HUES64 (cell line): ENCODE measurements around the gene DYNC2I2.
A peak's percentile ranks its signal among the peaks of the same experiment; 100 is the strongest.
"Not testable (repeated sequence)": the region's sequence is repeated elsewhere in the genome, so short reads cannot be mapped to it uniquely, and the experiment has no call there.

ENCODE experiments used
- H3K27ac ChIP-seq: 2 replicates; pipeline ENCODE4 v1.7.0; 2013; ENCODE audit warnings: low read depth, low read length, inconsistent platforms
- H3K27me3 ChIP-seq: 2 replicates; pipeline ENCODE4 v1.6.1; 2013; ENCODE audit warnings: mild to moderate bottlenecking, low read length; ENCODE audit not compliant: insufficient read depth
- H3K36me3 ChIP-seq: 2 replicates; pipeline ENCODE4 v1.6.1; 2013; ENCODE audit warnings: mild to moderate bottlenecking, low read length; ENCODE audit not compliant: insufficient read depth
- H3K4me1 ChIP-seq: 2 replicates; pipeline ENCODE4 v1.6.1; 2013; ENCODE audit warnings: mild to moderate bottlenecking, low read length, moderate library complexity; ENCODE audit not compliant: insufficient read depth
- H3K4me3 ChIP-seq: 2 replicates; pipeline ENCODE4 v1.5.1; 2013; ENCODE audit warnings: mild to moderate bottlenecking, low read length, moderate library complexity
- H3K9ac ChIP-seq: 2 replicates; pipeline ENCODE4 v1.6.1; 2013; ENCODE audit warnings: mild to moderate bottlenecking, low read depth, low read length
- H3K9me3 ChIP-seq: 2 replicates; pipeline ENCODE4 v1.6.1; 2013; ENCODE audit warnings: low read depth, low read length; ENCODE audit not compliant: insufficient read depth
- WGBS: fragments of 150-250, 120-280 bp; methylation state at CpG from one replicate; pipeline ENCODE4 v1.1.7; 2013; ENCODE audit warnings: missing lambda C conversion rate; 5-methylcytosine and 5-hydroxymethylcytosine counted together

DYNC2I2 gene

DNA sequence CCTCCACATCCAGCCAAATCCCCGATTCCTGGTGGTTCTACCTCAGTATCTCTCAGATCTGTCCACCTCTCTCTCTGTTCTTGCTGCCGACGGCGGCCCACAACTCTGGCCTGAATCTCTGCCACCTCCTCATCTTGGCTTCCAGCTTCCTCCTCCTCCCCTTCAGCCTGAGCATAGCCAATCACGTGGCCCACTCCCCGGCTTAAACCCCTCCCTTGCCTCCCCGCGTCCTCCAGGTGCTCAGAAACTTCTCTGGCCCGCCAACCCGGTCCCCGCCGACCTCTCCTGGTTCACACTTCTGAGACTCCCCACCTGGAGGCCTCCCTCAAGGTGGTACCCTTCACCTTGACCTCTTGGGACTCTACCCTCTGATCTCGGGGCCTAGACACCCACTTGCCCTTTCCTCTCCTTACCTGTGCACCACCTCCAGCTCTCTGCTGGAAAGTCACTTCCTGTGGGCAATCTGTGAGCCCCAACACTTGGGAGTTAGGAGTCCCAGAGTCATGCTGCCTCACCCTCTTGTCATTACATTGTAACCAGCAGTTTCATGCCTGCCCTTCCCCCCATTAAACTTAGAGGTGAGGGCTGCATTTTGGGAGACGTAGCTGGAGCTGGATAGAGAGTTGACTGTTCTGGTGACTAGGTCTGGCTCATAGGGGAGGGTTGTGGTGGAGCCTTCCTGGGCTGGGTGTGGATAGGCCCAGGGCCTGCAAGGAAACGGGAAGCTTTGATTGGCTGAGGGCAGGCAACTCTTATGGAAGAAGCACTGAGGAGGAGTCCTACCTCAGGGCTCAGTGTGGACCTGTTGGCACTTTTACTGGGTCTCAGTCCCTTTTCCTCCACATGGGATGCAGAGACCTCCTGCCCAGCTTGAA lies 27.9 kb upstream of the DYNC2I2 start:
- no peaks in the 10 kb centered on the region for H3K27me3 ChIP-seq

DNA sequence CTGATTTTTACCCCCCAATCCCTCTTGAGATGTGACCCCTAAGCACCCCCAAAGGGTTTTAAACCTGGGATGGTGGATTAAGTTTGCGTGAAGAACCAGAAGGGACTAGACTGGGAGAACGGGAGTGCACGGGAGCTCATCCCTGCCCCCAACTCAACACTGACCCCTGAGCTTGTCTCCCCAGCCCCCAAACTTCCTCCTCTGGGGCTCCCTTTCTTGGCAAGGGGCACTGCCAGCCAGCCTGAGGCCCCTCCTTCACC lies 27.3 kb upstream of the DYNC2I2 start:
- Histone ChIP-seq H3K27ac (peak overlapping the region; percentile 98), H3K4me3 (peak overlapping the region; percentile 96), H3K9ac (peak overlapping the region; percentile 98), H3K9me3 (no peaks in the 10 kb centered on the region), H3K4me1 (peaks cover 20% of the 10 kb centered on the region), H3K27me3 (no peaks in the 10 kb centered on the region), H3K36me3 (no peaks in the 10 kb centered on the region; the same call in 1 of the 2 replicates)
- WGBS, result 0% methylated on average over 2 of the region's 3 CpGs

More for the DNA sequence above, 27.9 kb upstream of the DYNC2I2 start:
- Histone ChIP-seq H3K36me3 (no peaks in the 10 kb centered on the region; the same call in 1 of the 2 replicates), H3K4me3 (peak overlapping the region; percentile 96), H3K27ac (peak overlapping the region; percentile 98), H3K9me3 (no peaks in the 10 kb centered on the region), H3K9ac (peak overlapping the region; percentile 98), H3K4me1 (peaks cover 20% of the 10 kb centered on the region)
- WGBS, result under 1% methylated on average over 15 of the region's 15 CpGs

DNA sequence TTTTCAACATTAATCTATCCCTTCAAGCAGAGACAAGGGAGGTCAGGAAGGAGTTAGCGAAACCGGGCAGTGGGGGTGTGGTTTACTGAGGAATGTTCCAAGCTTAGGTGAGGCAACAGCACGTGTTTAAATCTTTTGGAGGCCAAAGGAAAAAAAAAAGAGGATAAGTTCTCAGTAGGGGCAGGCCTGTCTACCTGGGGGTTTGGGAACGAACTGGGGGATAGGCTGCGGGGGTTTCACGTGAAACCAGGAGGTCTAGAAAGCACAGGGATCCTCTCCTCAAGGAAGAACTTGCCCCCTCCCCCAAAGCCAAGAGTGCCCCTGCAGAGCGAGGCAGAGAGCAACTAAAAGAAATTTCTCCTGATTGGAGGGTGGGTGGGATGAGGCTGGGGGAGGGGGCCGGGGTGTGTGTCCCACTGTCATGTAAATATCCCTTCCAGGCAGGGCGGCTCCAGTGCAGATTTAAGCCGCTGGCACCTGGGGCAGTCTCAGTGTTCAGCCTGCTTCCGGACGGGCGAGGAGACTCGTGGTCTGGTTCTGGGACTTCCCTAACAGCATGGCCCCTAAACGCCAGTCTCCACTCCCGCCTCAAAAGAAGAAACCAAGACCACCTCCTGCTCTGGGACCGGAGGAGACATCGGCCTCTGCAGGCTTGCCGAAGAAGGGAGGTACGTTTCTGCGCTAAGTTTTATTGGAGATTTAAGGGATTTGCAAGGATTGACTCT lies 26.9 kb upstream of the DYNC2I2 start:
- Histone ChIP-seq H3K9me3 (no peaks in the 10 kb centered on the region), H3K27me3 (no peaks in the 10 kb centered on the region), H3K4me1 (peaks cover 20% of the 10 kb centered on the region), H3K9ac (peak overlapping the region; percentile 98), H3K36me3 (no peaks in the 10 kb centered on the region; the same call in 1 of the 2 replicates), H3K4me3 (peak overlapping the region; percentile 96), H3K27ac (peak overlapping the region; percentile 98)
- 0% methylated on average over 21 of the region's 21 CpGs for WGBS

DNA sequence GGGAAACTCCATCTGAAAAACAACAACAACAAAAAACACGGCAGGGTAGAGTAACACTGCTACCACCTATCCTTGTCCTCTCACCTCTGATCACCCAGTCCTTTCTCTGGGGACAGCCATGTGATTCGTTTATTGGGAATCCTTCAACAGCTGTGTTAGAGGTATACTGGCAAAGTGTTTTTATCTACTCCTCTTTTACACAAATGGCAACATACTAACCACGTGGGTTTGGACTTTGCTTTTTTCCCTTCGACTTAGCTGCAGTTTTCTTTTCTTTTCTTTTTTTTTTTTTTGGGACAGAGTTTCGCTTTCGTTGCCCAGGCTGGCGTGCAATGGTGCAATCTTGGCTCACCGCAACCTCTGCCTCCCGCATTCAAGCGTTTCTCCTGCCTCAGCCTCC lies 21.1 kb upstream of the DYNC2I2 start:
- Histone ChIP-seq H3K4me3 (no peak overlapping the region), H3K9me3 (no peaks in the 10 kb centered on the region), H3K27ac (no peak overlapping the region), H3K9ac (no peak overlapping the region), H3K27me3 (no peaks in the 10 kb centered on the region), H3K4me1 (no peaks in the 10 kb centered on the region), H3K36me3 (no peaks in the 10 kb centered on the region)
- WGBS, result 90% methylated on average over 10 of the region's 10 CpGs

DNA sequence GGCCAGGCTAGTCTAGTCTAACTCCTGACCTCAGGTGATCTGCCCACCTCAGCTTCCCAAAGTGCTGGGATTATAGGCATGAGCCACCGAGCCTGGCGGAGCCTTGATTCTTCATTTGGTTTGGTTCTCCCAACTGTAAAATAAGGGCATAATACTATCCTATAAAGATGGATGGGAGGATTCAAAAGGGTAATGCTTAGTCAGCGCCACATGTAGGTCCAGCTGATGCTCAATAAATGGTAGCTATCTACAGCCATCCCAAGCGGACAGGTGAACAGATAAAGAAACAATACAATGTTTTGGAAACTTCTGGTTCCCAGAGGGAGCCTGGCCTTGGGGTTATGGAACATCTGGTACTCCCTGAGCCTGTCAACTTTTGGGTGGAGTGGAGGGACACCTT lies 18.7 kb upstream of the DYNC2I2 start:
- Histone ChIP-seq H3K4me3 (no peak overlapping the region), H3K9ac (no peak overlapping the region), H3K4me1 (no peaks in the 10 kb centered on the region), H3K27me3 (no peaks in the 10 kb centered on the region), H3K9me3 (no peaks in the 10 kb centered on the region), H3K36me3 (no peaks in the 10 kb centered on the region), H3K27ac (no peak overlapping the region)
- 99% methylated on average over 4 of the region's 4 CpGs for WGBS

DNA sequence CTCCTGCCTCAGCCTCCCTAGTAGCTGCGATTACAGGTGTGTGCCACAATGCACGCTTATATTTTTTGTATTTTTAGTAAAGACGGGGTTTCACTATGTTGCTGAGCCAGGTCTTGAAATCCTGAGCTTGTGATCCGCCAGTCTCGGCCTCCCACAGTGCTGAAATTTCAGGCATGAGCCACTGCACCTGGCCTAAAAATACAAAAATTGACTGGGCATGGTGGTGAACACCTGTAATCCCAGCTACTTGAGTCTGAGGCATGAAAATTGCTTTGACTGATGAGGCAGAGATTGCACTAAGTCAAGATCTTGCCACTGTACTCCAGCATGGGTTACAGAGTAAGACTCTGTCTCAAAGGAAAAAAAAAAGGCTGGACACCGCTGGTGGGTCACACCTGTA lies 13.1 kb upstream of the DYNC2I2 start:
- H3K27ac ChIP-seq, result no peak overlapping the region
- no peaks in the 10 kb centered on the region for H3K36me3 ChIP-seq
- 92% methylated on average over 6 of the region's 6 CpGs for WGBS
- H3K9me3 ChIP-seq, result no peaks in the 10 kb centered on the region
- H3K27me3 ChIP-seq, result no peaks in the 10 kb centered on the region
- H3K9ac ChIP-seq, result no peak overlapping the region
- no peaks in the 10 kb centered on the region for H3K4me1 ChIP-seq
- H3K4me3 ChIP-seq, result no peak overlapping the region

DNA sequence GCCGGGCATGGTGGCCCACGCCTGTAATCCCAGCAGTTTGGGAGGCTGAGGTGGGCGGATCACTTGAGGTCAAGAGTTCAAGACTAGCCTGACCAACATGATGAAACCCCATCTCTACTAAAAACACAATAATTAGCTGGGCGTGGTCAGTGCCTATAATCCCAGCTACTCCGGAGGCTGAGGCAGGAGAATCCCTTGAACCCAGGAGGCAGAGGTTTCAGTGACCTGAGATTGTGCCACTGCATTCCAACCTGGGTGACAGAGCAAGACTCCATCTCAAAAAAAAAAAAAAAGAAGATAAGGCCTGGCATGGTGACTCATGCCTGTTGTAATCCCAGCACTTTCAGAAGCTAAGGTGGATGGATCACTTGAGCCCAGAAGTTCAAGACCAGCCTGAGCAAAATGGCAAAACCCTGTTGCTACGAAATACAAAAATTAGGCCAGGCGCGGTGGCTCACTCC lies 9.9 kb upstream of the DYNC2I2 start:
- H3K4me3 ChIP-seq, H3K9me3 ChIP-seq, H3K27me3 ChIP-seq, H3K4me1 ChIP-seq, H3K36me3 ChIP-seq, H3K27ac ChIP-seq, H3K9ac ChIP-seq: not testable (repeated sequence)
- WGBS, result 92% methylated on average over 8 of the region's 8 CpGs

DNA sequence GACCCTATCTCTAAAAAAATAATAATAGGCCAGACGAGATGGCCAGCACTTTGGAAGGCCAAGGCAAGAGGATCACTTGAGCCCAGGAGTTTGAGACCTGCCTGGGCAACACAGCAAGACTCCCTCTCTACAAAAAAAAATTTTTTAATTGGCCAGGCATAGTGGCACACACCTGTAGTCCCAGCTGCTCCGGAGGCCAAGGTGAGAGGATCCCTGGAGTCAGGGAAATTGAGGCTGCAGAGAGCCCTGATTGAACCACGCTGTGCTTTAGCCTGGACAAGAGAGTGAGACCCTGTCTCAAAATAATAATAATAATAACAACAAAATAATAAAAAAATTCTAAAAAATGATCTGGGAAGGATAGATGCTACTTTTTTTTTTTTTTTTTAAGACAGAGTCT lies 1.1 kb upstream of the DYNC2I2 start:
- WGBS, result 93% methylated on average over 2 of the region's 3 CpGs
- no peak overlapping the region for H3K4me3 ChIP-seq
- no peaks in the 10 kb centered on the region for H3K9me3 ChIP-seq
- no peak overlapping the region for H3K27ac ChIP-seq
- no peak overlapping the region for H3K9ac ChIP-seq
- 0 out of 2 replicates have a peak, but pooled peaks cover 3% of the 10 kb centered on the region for H3K36me3 ChIP-seq
- no peaks in the 10 kb centered on the region for H3K4me1 ChIP-seq
- H3K27me3 ChIP-seq, result no peaks in the 10 kb centered on the region

DNA sequence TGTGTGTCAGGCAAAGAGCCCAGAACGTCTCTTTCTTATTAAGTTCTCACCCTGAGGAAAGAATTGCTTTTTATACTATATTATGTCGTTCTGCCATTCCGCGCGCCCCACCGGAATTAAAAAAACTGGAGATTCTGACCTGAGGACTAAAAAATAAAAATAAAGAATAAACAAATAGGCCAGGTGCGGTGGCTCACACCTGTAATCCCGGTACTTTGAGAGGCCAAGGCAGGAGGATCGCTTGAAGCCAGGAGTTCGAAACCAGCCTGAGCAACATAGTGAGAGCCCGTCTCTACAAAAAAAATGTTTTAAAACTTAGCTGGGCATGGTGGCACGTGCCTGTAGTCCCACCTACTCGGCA lies 677 bp upstream of the DYNC2I2 start:
- H3K9ac ChIP-seq, result peak overlapping the region; percentile 92
- WGBS, result 93% methylated on average over 12 of the region's 13 CpGs
- peak overlapping the region; percentile 53 for H3K4me3 ChIP-seq
- H3K36me3 ChIP-seq, result 0 out of 2 replicates have a peak, but pooled peaks cover 3% of the 10 kb centered on the region
- H3K27ac ChIP-seq, result peak overlapping the region; percentile 96
- H3K27me3 ChIP-seq, result no peaks in the 10 kb centered on the region
- H3K4me1 ChIP-seq, result no peaks in the 10 kb centered on the region
- no peaks in the 10 kb centered on the region for H3K9me3 ChIP-seq

DNA sequence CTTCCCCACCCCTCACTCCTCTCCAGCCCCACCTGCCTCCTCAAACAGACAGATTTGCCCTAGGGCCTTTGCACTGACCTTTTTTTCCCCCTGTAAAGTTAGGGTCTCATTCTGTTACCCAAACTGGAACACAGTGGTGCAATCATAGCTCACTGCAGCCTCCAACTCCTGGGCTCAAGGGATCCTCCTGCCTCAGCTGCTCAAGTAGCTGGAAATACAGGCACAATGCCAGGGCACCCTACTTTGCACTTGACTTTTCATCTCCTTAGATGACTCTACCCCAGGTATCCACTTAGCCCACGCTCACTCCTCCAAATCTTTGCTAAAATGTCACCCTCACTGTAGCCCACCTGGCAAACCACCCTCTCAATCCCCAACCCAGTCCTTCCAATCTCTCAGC lies 2.2 kb downstream of the DYNC2I2 start:
- H3K36me3 ChIP-seq, result 0 out of 2 replicates have a peak, but pooled peaks cover 3% of the 10 kb centered on the region
- H3K27ac ChIP-seq, result no peak overlapping the region
- H3K9me3 ChIP-seq, result no peaks in the 10 kb centered on the region
- 92% methylated on average over 1 of the region's 1 CpG for WGBS
- H3K9ac ChIP-seq, result no peak overlapping the region
- no peaks in the 10 kb centered on the region for H3K27me3 ChIP-seq
- no peaks in the 10 kb centered on the region for H3K4me1 ChIP-seq
- H3K4me3 ChIP-seq, result no peak overlapping the region

DNA sequence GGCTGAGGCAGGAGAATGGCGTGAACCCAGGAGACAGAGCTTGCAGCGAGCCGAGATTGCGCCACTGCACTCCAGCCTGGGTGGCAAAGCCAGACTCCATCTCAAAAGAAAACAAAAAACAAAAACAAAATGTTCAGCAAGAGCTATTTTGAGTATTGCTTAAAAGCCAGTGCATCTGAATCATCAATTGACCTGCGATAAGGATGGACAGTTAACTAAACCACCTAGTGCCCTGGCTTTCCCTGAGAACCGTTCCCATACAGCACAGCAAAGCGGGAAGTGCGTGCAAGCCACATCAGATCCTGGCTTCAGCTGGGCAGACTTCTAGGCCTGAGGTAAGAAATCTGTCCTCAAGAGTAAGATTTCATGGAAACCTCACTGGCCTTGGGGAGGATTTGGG lies 2.7 kb downstream of the DYNC2I2 start:
- H3K36me3 ChIP-seq, result 0 out of 2 replicates have a peak, but pooled peaks cover 3% of the 10 kb centered on the region
- 98% methylated on average over 8 of the region's 8 CpGs for WGBS
- no peak overlapping the region for H3K9ac ChIP-seq
- H3K4me3 ChIP-seq, result no peak overlapping the region
- no peaks in the 10 kb centered on the region for H3K27me3 ChIP-seq
- H3K4me1 ChIP-seq, result no peaks in the 10 kb centered on the region
- H3K9me3 ChIP-seq, result no peaks in the 10 kb centered on the region
- no peak overlapping the region for H3K27ac ChIP-seq
